Nucleus accumbens (tissue), 56 donors: ENCODE data around the gene ANP32D.
"Not testable (repeated sequence)": the region's sequence is repeated elsewhere in the genome, so short reads cannot be mapped to it uniquely, and the experiment has no call there.

Source experiments
- DNase-seq, 56 donors: peaks; one replicate each; lab custom pipeline; 2025; lab: John Stamatoyannopoulos, UW

The ANP32D gene

GRCh38 chr12:48472259-48472658 lies at the start of gene ANP32D:
TSS of gene ANP32D (plus strand) at chr12:48472559. CDS start at chr12:48472665, 106 bp downstream.
- DNase-seq: no peak

GRCh38 chr12:48423171-48423570 lies 49.2 kb upstream of the ANP32D start:
- DNase-seq: no peak

- DNase-seq: no peak
These were observed 47.7 kb upstream of the ANP32D start for GRCh38 chr12:48424644-48425043.

GRCh38 chr12:48434016-48434415 lies 38.3 kb upstream of the ANP32D start:
- DNase-seq: not testable (repeated sequence)

GRCh38 chr12:48441069-48441468 lies 31.3 kb upstream of the ANP32D start:
- DNase-seq: no peak

GRCh38 chr12:48442179-48442847 lies 30.0 kb upstream of the ANP32D start:
- DNase-seq: no peak

GRCh38 chr12:48445538-48445937 lies 26.8 kb upstream of the ANP32D start:
- no peak for DNase-seq

- DNase-seq: no peak
These were observed 26.1 kb upstream of the ANP32D start for GRCh38 chr12:48446161-48446776.

GRCh38 chr12:48447755-48448154 lies 24.6 kb upstream of the ANP32D start:
- DNase-seq: no peak

GRCh38 chr12:48451372-48451771 lies 21.0 kb upstream of the ANP32D start:
- DNase-seq: no peak

GRCh38 chr12:48452961-48453360 lies 19.4 kb upstream of the ANP32D start:
- not testable (repeated sequence) for DNase-seq

- DNase-seq: no peak
These were observed 17.7 kb upstream of the ANP32D start for GRCh38 chr12:48454667-48455066.

- no peak for DNase-seq
These were observed 17.2 kb upstream of the ANP32D start for GRCh38 chr12:48455116-48455515.

GRCh38 chr12:48459259-48459658 lies 13.1 kb upstream of the ANP32D start:
- no peak for DNase-seq

GRCh38 chr12:48469027-48469426 lies 3.3 kb upstream of the ANP32D start:
- not testable (repeated sequence) for DNase-seq

GRCh38 chr12:48473061-48473460 lies 702 bp downstream of the ANP32D start:
- no peak for DNase-seq

- DNase-seq: not testable (repeated sequence)
These were observed 2.1 kb downstream of the ANP32D start for GRCh38 chr12:48474497-48474896.

GRCh38 chr12:48482198-48482597 lies 9.8 kb downstream of the ANP32D start, which contains the start of gene C12orf54:
TSS of gene C12orf54 (plus strand) at chr12:48482498. CDS start at chr12:48483297, 799 bp downstream.
- DNase-seq: no peak

- no peak for DNase-seq
These were observed 10.6 kb downstream of the ANP32D start for GRCh38 chr12:48482930-48483329.

- DNase-seq: no peak
These were observed 13.9 kb downstream of the ANP32D start for GRCh38 chr12:48486261-48486660.

GRCh38 chr12:48486679-48487078 lies 14.3 kb downstream of the ANP32D start:
- no peak for DNase-seq

GRCh38 chr12:48489012-48489411 lies 16.7 kb downstream of the ANP32D start:
- no peak for DNase-seq
